Urinary bladder (tissue), 4 donors: ENCODE data around the gene AK1. TPM values are rescaled to one million over a fixed set of nuclear protein-coding genes. Genes with fewer than 3 reads are reported as not detected.
A peak's percentile ranks its signal among the peaks of the same experiment; 100 is the strongest.

Source experiments
- DNase-seq: peaks from one replicate; pipeline ENCODE4 v3.0.0-alpha.2; 2015; ENCODE audit errors: extremely low spot score
- H3K27ac ChIP-seq: one replicate; pipeline ENCODE4 v1.5.1; 2013; ENCODE audit warnings: low read depth, mild to moderate bottlenecking, moderate library complexity
- H3K36me3 ChIP-seq: one replicate; pipeline ENCODE4 v1.6.1; 2013; ENCODE audit warnings: mild to moderate bottlenecking, moderate library complexity; ENCODE audit not compliant: insufficient read depth
- H3K4me1 ChIP-seq: one replicate; pipeline ENCODE4 v1.6.1; 2013; ENCODE audit warnings: mild to moderate bottlenecking, moderate library complexity; ENCODE audit not compliant: insufficient read depth
- H3K4me3 ChIP-seq: one replicate; pipeline ENCODE4 v1.5.1; 2013; ENCODE audit warnings: low read depth, low read length
- WGBS: extraction: QIAGEN DNeasy Blood & Tissue Kit; methylation state at CpG from one replicate; pipeline ENCODE4 v1.1.7; 2013; 5-methylcytosine and 5-hydroxymethylcytosine counted together
- polyA plus RNA-seq: library from polyadenylated mRNA; stranded (reverse); fragments of 200-250 nt; gene quantifications from one replicate; pipeline ENCODE4 v1.2.3, GENCODE V29; 2013
- total RNA-seq: library from RNA; depleted of rRNA; stranded (reverse); fragments of >200 nt; gene quantifications from one replicate; pipeline ENCODE4 v1.2.3, GENCODE V29; 2014
- donor health status: healthy with polysubstance abuse.
- donor health status: healthy.

Gene AK1
- total and polyA plus RNA-seq, 2 donors = 27.3 to 57.2 TPM

- H3K4me1 ChIP-seq = no peaks in the 10 kb centered on the region
Observed at GRCh38 chr9:127862075-127863011, 15.1 kb downstream of the AK1 start.

DNA sequence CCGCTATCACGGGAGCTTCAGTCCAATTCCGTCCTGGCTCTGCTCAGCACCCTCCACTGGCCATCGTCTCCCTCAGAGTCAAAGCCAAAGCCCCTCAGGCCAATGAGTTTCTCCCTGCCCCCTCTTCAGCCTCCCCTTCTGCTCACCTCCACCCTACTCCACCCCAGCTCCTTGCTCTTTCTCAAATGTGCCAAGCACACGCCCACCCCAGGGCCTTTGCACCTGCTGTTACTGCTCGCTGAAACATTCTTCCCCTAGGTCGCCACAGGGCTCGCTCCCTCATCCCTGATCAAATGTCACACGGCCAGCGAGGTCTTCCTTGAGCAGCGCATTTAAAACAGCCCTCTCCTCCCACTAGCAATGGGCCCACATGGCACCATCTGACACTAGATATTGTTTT, 16.7 kb downstream of the AK1 start:
- no peak overlapping the region for H3K27ac ChIP-seq
- no peak for DNase-seq
- H3K4me3 ChIP-seq = no peak overlapping the region
- no peaks in the 10 kb centered on the region for H3K4me1 ChIP-seq
- H3K36me3 ChIP-seq = no peaks in the 10 kb centered on the region
- 96% methylated on average over 11 of the region's 11 CpGs for WGBS

More at GRCh38 chr9:127862075-127863011, 15.1 kb downstream of the AK1 start:
- Histone ChIP-seq H3K36me3 (no peaks in the 10 kb centered on the region), H3K27ac (peak overlapping the region; percentile 75), H3K4me3 (no peak overlapping the region)
- WGBS = 48% methylated on average over 29 of the region's 29 CpGs
- no peak for DNase-seq

GRCh38 chr9:127860260-127860659, 17.2 kb downstream of the AK1 start:
- 57% methylated on average over 8 of the region's 8 CpGs for WGBS
- Histone ChIP-seq H3K36me3 (no peaks in the 10 kb centered on the region), H3K4me1 (no peaks in the 10 kb centered on the region), H3K27ac (no peak overlapping the region), H3K4me3 (no peak overlapping the region)
- DNase-seq = no peak

- Histone ChIP-seq H3K27ac (no peak overlapping the region), H3K36me3 (no peaks in the 10 kb centered on the region), H3K4me1 (no peaks in the 10 kb centered on the region), H3K4me3 (no peak overlapping the region)
- DNase-seq = no peak
- 44% methylated on average over 12 of the region's 12 CpGs for WGBS
Observed at GRCh38 chr9:127858041-127858512, 19.4 kb downstream of the AK1 start.

DNA sequence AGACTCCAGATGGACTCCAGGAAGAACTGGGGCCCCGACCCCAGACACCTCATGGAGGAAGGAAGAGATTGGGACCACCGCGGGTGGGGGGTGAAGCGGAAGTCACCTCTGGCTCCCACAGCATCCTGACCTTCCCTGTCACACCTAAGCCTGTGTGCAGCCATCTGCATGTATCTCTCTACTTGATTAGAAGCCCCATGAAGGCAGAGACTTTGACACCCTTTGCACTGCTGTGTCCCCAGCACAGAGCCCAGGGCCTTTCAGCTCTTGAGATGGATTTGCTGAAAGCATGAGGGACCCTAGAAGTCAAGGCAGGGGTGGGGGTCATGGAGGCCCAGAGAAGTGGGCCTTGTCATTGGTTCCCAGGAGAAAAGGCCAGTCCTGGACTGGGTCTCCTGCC, 20.2 kb downstream of the AK1 start:
- no peaks in the 10 kb centered on the region for H3K36me3 ChIP-seq
- DNase-seq = no peak
- 67% methylated on average over 4 of the region's 4 CpGs for WGBS
- H3K27ac ChIP-seq = no peak overlapping the region
- no peaks in the 10 kb centered on the region for H3K4me1 ChIP-seq
- H3K4me3 ChIP-seq = no peak overlapping the region

- H3K27ac ChIP-seq = no peak overlapping the region
- no peaks in the 10 kb centered on the region for H3K36me3 ChIP-seq
- no peaks in the 10 kb centered on the region for H3K4me1 ChIP-seq
- DNase-seq = no peak
- no peak overlapping the region for H3K4me3 ChIP-seq
- 89% methylated on average over 8 of the region's 8 CpGs for WGBS
Observed at GRCh38 chr9:127856729-127857116, 20.8 kb downstream of the AK1 start.

DNA sequence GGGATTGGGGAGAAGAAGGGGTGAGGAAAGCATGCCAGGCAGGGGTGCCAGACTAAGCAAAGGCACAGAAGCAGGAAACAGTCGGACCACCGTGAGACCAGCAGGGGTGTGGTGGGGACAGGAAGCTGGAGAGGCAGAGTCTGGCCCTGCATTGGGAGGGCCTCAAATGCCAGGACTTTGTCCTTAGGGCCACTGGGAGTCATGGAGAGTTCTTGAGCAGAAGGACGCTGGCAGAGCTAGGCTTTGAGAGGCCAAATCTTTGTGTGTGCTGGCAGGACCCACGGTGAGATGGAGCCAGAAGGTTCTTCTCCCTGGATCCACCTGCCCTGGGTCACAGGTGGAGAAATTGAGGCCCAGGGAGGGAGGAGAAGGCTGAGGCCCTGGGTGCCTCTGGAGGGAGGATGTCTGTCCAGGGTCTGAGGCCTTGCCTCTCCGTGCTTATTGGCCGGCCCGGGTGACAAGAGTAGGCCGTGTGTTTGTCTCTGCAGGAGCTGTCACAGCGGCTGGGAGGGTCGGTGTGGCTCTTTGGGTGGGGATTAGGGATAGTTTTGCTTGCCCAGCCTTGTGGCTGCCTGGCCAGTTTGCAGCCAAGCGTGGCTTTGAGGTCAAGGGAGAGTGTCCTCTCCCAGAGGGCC, 21.3 kb downstream of the AK1 start:
- WGBS = 76% methylated on average over 11 of the region's 11 CpGs
- H3K4me1 ChIP-seq = no peaks in the 10 kb centered on the region
- no peak overlapping the region for H3K27ac ChIP-seq
- no peaks in the 10 kb centered on the region for H3K36me3 ChIP-seq
- no peak for DNase-seq
- no peak overlapping the region for H3K4me3 ChIP-seq

DNA sequence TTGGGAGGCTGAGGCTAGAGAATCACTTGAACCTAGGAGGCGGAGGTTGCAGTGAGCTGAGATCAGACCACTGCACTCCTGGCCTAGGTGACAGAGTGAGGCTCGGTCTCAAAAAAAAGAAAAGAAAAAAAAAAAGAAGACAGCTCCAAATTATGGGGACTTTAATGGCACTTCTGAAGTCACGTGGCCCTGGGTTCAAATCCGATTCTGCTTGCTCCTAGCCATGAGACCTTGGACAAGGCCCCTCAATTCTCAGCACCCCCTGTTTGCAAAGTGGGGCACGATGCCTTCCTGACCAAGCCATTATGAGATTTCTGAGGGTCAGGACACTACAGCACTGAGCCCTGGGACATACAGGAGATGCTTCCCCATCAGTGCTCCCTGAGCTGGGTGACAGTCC, 22.0 kb downstream of the AK1 start:
- H3K36me3 ChIP-seq = no peaks in the 10 kb centered on the region
- DNase-seq = no peak
- H3K4me1 ChIP-seq = no peaks in the 10 kb centered on the region
- no peak overlapping the region for H3K27ac ChIP-seq
- 95% methylated on average over 5 of the region's 5 CpGs for WGBS
- no peak overlapping the region for H3K4me3 ChIP-seq

- 68% methylated on average over 11 of the region's 11 CpGs for WGBS
- no peaks in the 10 kb centered on the region for H3K36me3 ChIP-seq
- peak overlapping the region; percentile 42 for H3K27ac ChIP-seq
- H3K4me1 ChIP-seq = no peaks in the 10 kb centered on the region
- H3K4me3 ChIP-seq = peak overlapping the region; percentile 57
- DNase-seq = no peak
Observed at GRCh38 chr9:127854960-127855359, 22.5 kb downstream of the AK1 start.

DNA sequence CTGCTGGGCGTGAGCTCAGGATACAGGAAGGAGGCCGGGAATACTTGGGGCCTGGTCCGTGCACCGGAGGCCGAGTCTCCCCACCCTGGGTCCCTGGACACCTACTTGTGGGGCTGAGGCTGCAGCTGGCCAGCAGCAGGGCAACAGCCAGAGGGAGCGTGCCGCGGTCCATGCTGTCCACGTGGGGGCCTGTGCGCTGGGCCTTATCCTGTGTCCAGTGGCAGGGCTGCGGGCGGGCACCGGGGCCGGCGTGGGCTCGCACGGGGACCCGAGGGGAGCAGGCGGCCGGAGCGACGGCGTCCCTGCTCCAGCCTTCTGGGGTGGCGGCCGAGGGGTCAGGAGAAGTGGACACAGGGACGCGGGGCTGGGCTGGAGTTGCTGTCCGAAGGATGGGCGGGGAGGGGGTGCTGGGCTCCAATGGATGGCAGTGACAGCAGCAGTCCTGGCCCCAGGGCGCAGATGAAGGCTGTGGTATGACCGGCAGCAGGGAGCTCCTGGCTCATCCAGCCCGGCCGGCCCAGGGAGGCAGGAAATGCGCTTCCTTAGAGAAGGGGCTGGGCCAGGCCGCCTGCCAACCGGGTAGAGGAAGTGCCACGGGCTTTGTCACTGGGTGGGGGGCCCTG, 23.2 kb downstream of the AK1 start, which contains the start of gene ENG:
Gene ENG, minus strand, starts transcription at position 475 of the 623 bp plus-strand sequence. Its CDS starts 303 bp downstream, at position 172.
- H3K4me1 ChIP-seq = no peaks in the 10 kb centered on the region
- no peak for DNase-seq
- H3K4me3 ChIP-seq = peak within 1 kb of the TSS; percentile 57

GRCh38 chr9:127853312-127854183, 23.9 kb downstream of the AK1 start:
- peak overlapping the region; percentile 57 for H3K4me3 ChIP-seq
- H3K36me3 ChIP-seq = no peaks in the 10 kb centered on the region
- H3K27ac ChIP-seq = peak overlapping the region; percentile 28
- no peak for DNase-seq
- no peaks in the 10 kb centered on the region for H3K4me1 ChIP-seq
- 48% methylated on average over 13 of the region's 13 CpGs for WGBS

More for the DNA sequence above, 23.2 kb downstream of the AK1 start, which contains the start of gene ENG:
- H3K27ac ChIP-seq = peak within 1 kb of the TSS; percentile 88
- H3K36me3 ChIP-seq = no peaks in the 10 kb centered on the region
- WGBS = 16% methylated on average over 37 of the region's 37 CpGs

- WGBS = 74% methylated on average over 9 of the region's 9 CpGs
- no peaks in the 10 kb centered on the region for H3K4me1 ChIP-seq
- no peak overlapping the region for H3K27ac ChIP-seq
- H3K36me3 ChIP-seq = no peaks in the 10 kb centered on the region
- no peak for DNase-seq
- peak overlapping the region; percentile 57 for H3K4me3 ChIP-seq
Observed at GRCh38 chr9:127852829-127853228, 24.6 kb downstream of the AK1 start.
